ENCODE measurements around the gene NLN.

Gene NLN

GRCh38 chr5:65808818-65809217 lies 86.8 kb downstream of the NLN start:
- DNase-seq (ENCODE audit: low read depth, low spot score): no peak

DNA sequence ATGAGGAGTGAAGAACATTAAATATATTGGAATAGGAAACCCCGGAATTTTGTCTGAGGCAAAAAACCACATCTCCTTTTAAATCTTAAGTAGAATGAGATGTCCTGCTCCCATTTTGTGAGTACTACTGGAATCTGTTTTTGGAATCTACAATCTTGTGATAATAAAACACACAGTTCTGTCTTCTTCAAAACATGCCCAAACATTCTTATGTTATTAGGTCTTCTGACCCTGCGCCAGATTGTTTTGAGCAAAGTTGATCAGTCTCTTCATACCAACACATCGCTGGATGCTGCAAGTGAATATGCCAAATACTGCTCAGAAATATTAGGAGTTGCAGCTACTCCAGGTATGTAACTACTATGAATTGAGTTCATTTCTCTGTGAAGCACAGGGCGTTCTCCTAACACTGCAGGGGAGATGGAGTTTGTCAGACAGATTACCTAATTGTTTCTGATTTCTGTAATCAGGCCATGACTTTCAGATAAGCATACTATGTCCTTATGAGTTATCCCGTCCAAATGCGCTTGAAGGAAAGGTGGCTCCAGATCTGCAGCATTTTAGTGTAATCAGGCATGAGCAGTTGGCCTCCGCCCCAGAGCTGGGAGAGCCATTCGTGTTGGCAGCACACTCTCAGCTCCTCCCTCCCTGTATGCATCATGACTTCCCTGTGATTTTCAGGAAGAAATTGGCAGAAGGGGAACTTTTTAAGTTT lies 88.0 kb downstream of the NLN start:
- DNase-seq (ENCODE audit: low read depth, low spot score): no peak

GRCh38 chr5:65811004-65811403 lies 89.0 kb downstream of the NLN start:
- no peak for DNase-seq (ENCODE audit: low read depth, low spot score)

DNA sequence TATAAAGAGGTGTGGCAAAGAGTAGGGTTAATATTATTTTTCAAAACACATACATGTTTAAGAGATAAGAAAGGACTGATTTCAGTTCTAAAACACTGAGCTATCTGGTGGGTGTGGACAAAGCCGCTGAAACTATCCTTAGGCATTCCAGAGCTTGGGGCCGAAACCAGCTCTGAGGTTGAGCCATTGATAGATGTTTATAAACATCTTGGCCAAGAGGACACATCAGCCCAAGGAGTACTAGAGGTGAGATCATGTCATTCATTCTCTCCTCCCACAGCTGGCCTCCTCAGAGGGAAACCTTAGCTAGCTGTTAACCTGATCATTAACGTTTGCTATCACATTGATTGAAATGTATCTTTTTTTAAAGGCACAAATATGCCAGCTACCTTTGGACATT lies 89.9 kb downstream of the NLN start:
- no peak for DNase-seq (ENCODE audit: low read depth, low spot score)

DNA sequence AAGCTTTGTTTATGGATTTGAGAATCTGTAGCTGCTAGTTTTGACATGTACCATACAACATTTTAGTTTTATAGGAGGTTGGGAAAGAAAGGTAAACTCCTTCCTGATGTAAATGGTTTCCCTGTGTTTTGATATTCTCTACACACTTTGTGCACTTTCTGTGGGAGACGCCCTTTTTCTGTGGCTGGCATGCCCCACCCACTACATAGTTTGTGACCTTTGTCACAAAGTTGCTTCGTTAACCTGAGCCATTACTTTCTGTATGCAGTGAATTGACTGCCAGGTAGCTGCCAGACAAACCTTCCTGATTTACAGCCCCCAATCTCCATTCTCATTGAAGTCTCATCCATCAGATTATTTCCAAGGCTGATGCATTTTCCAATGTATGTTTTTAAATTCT lies 90.6 kb downstream of the NLN start:
- DNase-seq (ENCODE audit: low read depth, low spot score): no peak

- no peak for DNase-seq (ENCODE audit: low read depth, low spot score)
Measured at GRCh38 chr5:65813174-65813573, 91.2 kb downstream of the NLN start.

DNA sequence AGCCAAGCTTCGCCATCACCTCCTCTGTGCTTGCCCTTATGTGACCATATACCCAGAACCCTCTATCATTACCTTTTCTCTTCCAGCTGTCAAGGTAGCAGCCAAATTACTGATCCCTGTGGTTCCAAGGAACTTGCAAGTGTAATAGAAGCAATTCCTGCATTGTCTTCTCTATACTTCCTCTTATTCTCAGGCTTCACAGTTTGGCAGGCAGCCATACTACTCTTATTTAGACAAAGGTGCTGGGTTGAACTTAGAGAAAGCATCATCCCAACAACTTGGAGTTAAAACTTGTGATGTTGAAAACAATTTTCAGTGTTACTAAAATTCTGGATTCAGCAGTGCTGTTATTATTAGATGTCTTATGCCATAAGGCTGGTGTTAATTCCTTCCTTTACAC lies 93.2 kb downstream of the NLN start:
- no peak for DNase-seq (ENCODE audit: low read depth, low spot score)

- DNase-seq (ENCODE audit: low read depth, low spot score): no peak
Measured at GRCh38 chr5:65816729-65817128, 94.7 kb downstream of the NLN start.

GRCh38 chr5:65817931-65818330 lies 95.9 kb downstream of the NLN start:
- DNase-seq (ENCODE audit: low read depth, low spot score): no peak

- DNase-seq (ENCODE audit: low read depth, low spot score): no peak
Measured at GRCh38 chr5:65818592-65818991, 96.6 kb downstream of the NLN start.

DNA sequence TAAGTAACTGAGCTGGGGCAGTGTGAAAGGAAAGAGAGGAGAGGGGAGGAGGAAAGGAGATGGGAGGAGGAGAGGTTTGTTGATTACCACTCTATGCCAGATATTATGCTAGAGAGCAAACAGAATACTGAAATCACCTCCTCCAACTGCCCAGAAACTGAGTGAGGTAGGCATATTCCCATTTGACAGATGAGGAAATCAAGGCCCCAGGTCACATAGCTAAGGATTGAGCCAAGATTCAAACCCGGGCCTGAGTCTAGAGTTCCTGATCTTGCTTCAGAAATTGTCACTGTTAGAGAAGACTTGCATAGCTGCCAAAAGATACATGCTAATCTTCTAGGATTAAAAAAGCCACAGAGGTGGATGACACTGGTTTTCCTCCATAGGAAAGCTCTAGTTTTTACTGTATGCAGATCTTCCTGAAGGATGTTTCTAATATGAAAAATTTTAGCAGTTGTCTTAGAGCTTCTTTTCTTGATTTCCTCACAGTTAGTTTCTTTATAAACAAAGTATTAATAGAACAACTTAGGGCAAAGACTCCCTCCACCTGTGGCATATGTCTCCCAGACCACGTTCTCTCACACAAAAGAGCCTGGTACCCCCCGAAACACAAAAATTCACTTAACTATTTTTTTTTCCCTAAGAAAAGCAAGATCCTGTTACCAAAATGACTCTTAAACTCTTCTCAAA lies 97.4 kb downstream of the NLN start:
- DNase-seq (ENCODE audit: low read depth, low spot score): no peak

DNA sequence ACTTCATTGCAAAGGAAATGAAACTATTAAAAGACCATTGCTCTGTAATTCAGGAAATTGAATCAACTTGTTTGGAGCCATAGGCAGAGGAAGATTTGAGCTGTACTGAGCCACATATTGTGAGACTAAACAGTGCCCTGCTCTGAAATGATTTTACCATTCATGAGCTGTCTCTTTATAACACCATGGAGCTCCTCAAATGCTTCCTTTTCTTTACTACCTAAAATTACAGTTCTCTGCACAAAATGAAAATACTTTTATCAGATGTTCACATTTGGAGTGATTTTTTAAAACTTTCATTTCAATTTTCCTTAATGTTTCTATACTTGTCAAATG lies 97.9 kb downstream of the NLN start:
- DNase-seq (ENCODE audit: low read depth, low spot score): no peak

DNA sequence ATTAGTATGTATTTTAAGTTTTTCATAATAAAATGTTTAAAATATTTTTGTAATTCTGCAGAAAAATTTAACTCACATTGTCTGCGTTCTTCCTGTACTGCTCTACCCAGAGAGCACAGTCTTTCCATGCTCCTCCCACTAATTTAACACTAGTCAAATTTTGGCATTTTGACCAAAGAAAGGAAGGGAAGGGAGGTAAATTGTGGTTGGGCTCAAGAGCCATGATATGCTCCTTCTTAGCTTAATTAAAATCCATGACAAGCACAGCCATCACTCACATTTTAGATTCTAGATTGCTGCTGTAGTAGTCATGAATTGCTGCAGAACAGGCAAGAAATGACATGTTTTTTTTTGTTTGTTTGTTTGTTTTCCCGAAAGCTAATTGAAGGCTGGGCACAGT lies 98.4 kb downstream of the NLN start:
- no peak for DNase-seq (ENCODE audit: low read depth, low spot score)

DNA sequence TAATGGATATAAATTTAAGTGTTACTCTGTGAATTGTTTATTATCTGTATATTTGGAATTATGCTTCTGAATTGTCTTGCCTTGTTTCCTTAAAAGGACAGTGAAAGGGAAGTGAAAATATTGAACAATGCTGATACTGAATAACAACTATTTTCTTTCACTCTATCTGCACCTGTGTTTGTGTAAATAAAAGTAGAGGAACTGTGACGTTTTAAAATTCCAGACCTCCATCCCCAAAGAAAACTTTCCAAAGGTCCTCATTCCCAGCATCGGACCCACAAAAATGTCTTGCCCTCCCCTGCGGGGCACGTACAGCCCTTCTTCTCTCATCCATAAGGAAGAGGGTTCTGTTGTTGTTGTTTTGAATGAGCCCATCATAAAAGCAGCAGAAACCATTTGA lies 100.0 kb downstream of the NLN start:
- no peak for DNase-seq (ENCODE audit: low read depth, low spot score)

- no peak for DNase-seq (ENCODE audit: low read depth, low spot score)
Measured at GRCh38 chr5:65822710-65823109, 100.7 kb downstream of the NLN start.

- no peak for DNase-seq (ENCODE audit: low read depth, low spot score)
Measured at GRCh38 chr5:65823204-65823603, 101.2 kb downstream of the NLN start.

- no peak for DNase-seq (ENCODE audit: low read depth, low spot score)
Measured at GRCh38 chr5:65823845-65824445, 101.9 kb downstream of the NLN start.

DNA sequence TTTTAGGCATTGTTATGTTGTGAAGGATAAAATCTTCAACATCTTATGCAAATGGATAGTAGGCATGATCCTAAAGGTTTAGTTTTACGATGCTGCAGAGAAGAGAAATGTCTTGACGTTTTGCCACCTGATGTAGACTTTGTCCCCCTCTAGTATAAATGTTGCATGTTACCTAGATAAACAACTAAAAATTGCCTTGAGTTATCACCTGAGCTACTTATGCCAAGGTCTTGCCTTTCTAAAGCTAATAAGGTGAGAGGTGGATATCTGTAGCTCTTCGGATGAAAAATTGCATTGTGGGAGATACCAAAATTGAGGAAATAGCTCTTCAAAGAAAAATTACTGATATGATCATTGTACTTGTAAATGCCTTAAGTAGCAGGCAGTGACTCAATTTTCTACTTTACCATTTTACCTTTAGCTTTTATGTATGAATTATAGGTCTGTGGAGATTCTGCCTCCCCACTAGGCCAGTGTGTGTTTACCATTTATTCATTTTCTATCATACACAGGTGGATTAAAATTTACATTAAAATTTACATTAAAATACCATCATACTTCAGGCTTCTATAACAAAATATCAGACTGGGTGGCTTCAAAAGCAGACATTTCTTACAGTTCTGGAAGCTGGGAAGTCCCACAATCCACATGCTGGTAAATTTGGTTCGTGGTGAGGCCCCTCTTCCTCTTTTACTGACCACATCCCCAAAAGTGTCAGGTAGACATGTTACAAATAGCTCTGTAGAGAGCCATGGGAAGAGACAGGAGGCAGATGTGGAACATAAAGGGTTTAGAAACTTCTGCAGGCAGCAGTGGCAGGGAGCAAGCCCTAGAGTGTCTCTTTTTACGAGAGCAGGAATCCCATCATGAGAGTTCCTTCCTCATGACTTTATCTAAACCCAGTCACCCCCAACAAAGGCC lies 103.7 kb downstream of the NLN start:
- DNase-seq (ENCODE audit: low read depth, low spot score): no peak

DNA sequence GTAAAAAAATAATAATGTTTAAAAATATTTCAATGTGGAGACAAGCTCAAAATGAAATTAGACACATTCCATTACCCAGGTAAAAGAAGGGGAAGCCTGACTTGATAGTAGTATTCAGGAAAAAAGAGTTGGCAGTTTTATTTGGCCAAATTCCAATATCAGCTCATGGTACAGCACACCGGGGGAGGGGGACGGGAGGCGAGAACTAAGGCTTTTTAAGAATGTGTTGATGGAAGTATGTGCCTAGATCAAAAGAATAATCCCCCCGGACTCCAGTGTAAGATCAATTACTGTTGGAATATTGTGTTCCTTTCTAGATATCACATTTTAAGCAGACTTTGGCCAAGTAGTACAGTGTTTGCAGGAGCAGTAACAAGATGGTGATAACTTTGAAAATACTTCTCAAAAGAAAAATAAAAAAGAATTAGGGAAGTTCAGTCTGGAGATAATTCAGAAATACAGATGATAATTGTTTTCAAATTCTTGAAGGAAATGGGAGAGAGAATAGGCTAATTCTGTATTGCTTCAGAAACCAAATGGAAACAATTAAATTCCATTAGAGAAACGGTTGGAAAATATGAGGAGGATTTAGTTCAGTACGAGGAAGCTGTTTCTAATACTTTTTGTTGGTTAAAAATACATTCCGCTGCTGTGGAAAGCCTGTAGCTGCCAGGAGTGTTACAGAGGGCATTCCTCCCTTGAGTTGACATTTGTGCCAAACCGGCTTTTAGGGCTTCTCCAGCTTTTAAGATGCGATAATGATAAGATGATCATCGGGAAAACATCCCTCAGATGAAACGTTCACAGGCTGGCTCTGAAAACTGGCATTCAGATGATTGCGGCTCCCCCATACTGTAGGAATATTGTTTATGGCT lies 106.3 kb downstream of the NLN start:
- no peak for DNase-seq (ENCODE audit: low read depth, low spot score)

GRCh38 chr5:65830856-65831255 lies 108.9 kb downstream of the NLN start:
- DNase-seq (ENCODE audit: low read depth, low spot score): no peak

- DNase-seq (ENCODE audit: low read depth, low spot score): no peak
Measured at GRCh38 chr5:65831276-65831675, 109.3 kb downstream of the NLN start.
